Activated B cell treated with CpG ODN at 0.5 μM for 24 hours (primary cell): Measurements from ENCODE around the gene CDT1. TPM values are rescaled to one million over a fixed set of nuclear protein-coding genes. Genes with fewer than 3 reads are reported as not detected.

ENCODE experiments used
- ATAC-seq: fragments of 200-7000 bp; cut with Tn5 transposase; one replicate; pipeline ENCODE4 v1.10.0; 2021; ENCODE audit warnings: low read depth, mild to moderate bottlenecking, moderate library complexity
- CTCF ChIA-PET: fragments of 350-600 bp; sonication (Branson Sonifier 250); formaldehyde crosslinking; loops from one replicate; lab custom pipeline; 2021; ENCODE audit warnings: antibody characterized with exemption; lab: Charles Lee
- POLR2A ChIA-PET: fragments of 350-600 bp; sonication (Branson Sonifier 250); formaldehyde crosslinking; loops from one replicate; lab custom pipeline; 2021; ENCODE audit warnings: antibody characterized with exemption; lab: Charles Lee
- DNase-seq: peaks from one replicate; pipeline ENCODE4 v3.0.0; 2022
- H3K27ac Mint-ChIP-seq: one replicate; pipeline ENCODE4 v1.8.0; 2020; ENCODE audit warnings: mixed read lengths
- H3K27me3 Mint-ChIP-seq: one replicate; pipeline ENCODE4 v1.8.0; 2021; ENCODE audit warnings: mixed read lengths
- H3K36me3 Mint-ChIP-seq: one replicate; pipeline ENCODE4 v1.8.0; 2021; ENCODE audit warnings: low read depth, mixed read lengths
- H3K4me1 Mint-ChIP-seq: one replicate; pipeline ENCODE4 v1.8.0; 2021; ENCODE audit warnings: mixed read lengths
- H3K4me3 Mint-ChIP-seq: one replicate; pipeline ENCODE4 v1.8.0; 2020; ENCODE audit warnings: mild to moderate bottlenecking, mixed read lengths
- H3K9me3 Mint-ChIP-seq: one replicate; pipeline ENCODE4 v1.8.0; 2020; ENCODE audit warnings: mixed read lengths
- intact Hi-C: fragments of 100-400 bp; cut with micrococcal nuclease; formaldehyde crosslinking; loops from one replicate; pipeline ENCODE4 v1.15.1; 2024
- total RNA-seq: library from RNA; stranded (reverse); gene quantifications from 2 replicates; pipeline ENCODE4 v1.2.3, GENCODE V29; 2022
- TF ChIP-seq, protein P1 (sequence below): fragments of 200-600 bp; IDR thresholded peaks from one replicate; pipeline ENCODE4 v1.8.0; 2022; ENCODE audit warnings: antibody characterized with exemption, mild to moderate bottlenecking

The CDT1 gene
- total RNA-seq, 1 donor from 2014 or later = 4.3 TPM

DNA sequence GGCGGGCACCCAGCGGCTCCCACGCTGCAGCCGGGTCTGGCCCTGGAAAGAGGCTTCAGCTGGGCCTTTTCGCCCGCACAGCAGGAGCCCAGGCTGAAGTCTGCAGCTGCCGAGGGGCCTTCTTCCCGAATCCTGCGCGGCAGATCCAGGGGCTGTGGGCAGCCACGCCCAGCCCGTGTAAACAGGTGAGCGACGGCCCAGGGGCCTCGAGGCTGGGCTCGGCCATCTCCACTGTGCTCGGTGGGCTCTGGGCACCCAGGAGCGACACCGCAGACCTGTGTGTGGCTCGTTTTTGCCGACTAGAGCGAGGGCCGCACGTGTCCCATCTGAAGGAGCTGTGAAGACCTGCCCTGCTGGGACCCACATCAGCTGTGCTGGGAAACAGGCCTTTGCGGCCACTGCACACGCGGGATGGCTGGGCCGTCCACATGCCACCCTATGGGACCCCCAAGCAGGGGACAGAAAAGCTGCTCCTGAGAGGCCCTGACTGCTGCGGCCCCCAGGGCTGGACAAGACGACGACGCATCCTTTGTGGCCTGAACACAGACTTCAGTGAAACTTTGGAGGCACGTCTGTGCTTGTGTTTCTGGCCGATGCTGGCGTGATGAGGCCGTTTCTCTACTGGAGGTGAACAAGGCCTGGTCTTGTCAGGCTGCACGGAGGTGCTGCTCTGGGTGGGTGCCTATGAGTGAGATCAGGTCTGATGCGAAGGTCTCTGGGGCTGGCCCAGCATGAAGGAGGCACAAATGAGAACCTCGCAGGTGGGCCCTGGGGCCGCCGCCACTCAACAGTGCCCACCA, 13.3 kb downstream of the CDT1 start:
- intact Hi-C loops = loop anchor here (1.0 to 10.0 kb wide), 5 partner anchors 40 to 688 kb away; partner anchors contain the start of genes SPG7 and TRAPPC2L
- ChIA-PET POLR2A (no interaction called here), CTCF (interaction anchor here (2.5 to 3.9 kb wide), 2 partner anchors 40 to 350 kb away, joined by 10 to 11 read pairs; partner anchors contain the start of genes GALNS and TRAPPC2L)
- Mint-ChIP-seq H3K36me3 (no peaks in the 10 kb centered on the region), H3K27ac (no peak overlapping the region), H3K27me3 (no peaks in the 10 kb centered on the region), H3K9me3 (no peaks in the 10 kb centered on the region), H3K4me3 (no peak overlapping the region), H3K4me1 (peaks cover 4% of the 10 kb centered on the region)
- ATAC-seq = no peak
- TF ChIP-seq, protein P1, sequence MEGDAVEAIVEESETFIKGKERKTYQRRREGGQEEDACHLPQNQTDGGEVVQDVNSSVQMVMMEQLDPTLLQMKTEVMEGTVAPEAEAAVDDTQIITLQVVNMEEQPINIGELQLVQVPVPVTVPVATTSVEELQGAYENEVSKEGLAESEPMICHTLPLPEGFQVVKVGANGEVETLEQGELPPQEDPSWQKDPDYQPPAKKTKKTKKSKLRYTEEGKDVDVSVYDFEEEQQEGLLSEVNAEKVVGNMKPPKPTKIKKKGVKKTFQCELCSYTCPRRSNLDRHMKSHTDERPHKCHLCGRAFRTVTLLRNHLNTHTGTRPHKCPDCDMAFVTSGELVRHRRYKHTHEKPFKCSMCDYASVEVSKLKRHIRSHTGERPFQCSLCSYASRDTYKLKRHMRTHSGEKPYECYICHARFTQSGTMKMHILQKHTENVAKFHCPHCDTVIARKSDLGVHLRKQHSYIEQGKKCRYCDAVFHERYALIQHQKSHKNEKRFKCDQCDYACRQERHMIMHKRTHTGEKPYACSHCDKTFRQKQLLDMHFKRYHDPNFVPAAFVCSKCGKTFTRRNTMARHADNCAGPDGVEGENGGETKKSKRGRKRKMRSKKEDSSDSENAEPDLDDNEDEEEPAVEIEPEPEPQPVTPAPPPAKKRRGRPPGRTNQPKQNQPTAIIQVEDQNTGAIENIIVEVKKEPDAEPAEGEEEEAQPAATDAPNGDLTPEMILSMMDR = no peak
- no peak for DNase-seq

DNA sequence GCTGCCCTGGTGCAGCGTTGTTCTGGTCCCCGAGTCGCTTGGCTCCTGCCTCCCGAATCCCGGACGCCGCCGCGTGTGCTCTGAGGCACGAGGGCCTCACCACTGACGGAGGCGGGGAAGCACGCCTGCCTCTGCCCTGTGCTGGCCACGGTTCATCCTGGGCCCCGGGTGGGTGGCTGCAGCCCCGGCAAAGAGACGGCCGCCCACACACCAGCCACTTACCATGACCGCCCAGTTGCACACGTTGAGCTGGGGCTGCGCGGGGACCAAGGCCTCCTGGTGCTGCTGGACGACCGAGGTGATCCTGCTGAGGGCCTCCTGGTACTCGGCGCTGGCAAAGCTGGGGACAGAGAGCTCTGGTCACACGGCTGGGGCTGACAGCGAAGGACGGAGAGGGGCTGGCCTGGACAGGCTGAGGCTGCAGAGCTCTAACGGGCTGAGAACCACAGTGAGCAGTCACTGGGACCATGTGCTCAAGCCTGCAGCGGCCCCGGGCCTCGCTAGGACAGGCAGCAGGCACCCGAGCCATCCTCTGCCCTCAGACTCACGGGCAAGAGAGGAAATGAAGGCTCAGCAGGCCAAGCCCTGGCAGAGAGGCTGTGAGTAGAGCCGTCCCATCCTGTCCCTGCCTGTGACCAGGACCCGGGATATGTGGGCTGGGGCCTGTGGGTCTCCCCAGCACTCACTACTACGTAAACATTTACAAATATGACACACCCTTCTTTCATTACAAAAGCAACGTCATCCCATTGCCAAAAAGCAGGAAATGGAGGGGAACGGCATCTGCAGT, 14.4 kb downstream of the CDT1 start:
- DNase-seq (no peak), ATAC-seq (no peak)
- ChIA-PET POLR2A (no interaction called here), CTCF (interaction anchor here (3.9 kb wide), 1 partner anchor 39 kb away, joined by 11 read pairs; the partner anchor contains the start of genes GALNS and TRAPPC2L)
- H3K27ac Mint-ChIP-seq = no peak overlapping the region
- H3K36me3 Mint-ChIP-seq = peaks cover 4% of the 10 kb centered on the region
- H3K4me3 Mint-ChIP-seq = no peak overlapping the region
- TF ChIP-seq, protein P1 = no peak
- intact Hi-C loops = loop anchor here (2.0 to 10.0 kb wide), 2 partner anchors 123 to 687 kb away; partner anchors contain the start of gene SPG7
- no peaks in the 10 kb centered on the region for H3K27me3 Mint-ChIP-seq
- no peaks in the 10 kb centered on the region for H3K9me3 Mint-ChIP-seq
- no peaks in the 10 kb centered on the region for H3K4me1 Mint-ChIP-seq

DNA sequence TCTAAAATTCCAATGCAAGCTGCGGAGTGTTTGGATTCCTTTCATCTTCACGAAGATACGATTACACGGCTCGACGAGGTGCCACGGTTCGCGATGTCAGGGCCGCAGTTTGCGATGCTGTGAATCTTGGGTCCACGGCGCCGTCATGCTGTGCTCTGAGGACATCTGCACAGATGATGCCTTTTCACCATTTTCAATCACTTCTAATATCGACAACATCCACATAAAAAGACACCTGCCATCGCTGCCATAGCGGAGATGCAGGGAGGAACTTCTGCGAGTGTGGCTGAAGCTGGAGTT, 14.9 kb downstream of the CDT1 start:
- ATAC-seq = no peak

DNA sequence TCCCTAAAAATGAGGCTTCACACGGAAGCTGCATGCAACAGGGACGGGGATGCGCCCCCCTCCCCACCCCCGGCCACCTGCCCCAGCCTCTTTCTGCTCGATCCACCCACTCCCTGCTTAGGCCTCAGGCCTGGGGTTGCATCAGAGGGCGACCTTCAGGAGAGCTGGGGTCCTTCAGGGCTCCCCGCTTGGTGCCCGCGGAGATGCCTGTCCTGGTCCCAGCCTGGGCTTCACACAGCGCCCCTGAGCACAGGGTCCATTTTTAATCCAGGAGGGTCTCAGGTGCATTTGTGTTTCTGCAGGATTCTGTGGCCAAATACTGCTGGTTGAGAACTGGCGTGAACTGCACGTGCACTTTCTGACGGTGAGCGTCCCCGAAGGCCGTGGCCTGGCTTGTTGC, 15.5 kb downstream of the CDT1 start:
- H3K27ac Mint-ChIP-seq = no peak overlapping the region
- no peak for DNase-seq
- no peak for ATAC-seq
- TF ChIP-seq, protein P1 = no peak
- no peaks in the 10 kb centered on the region for H3K9me3 Mint-ChIP-seq
- H3K36me3 Mint-ChIP-seq = peaks cover 7% of the 10 kb centered on the region
- POLR2A ChIA-PET = no interaction called here
- no peaks in the 10 kb centered on the region for H3K4me1 Mint-ChIP-seq
- no peak overlapping the region for H3K4me3 Mint-ChIP-seq
- H3K27me3 Mint-ChIP-seq = no peaks in the 10 kb centered on the region
- intact Hi-C loops = loop anchor here (10.0 kb wide), 1 partner anchor 686 kb away; the partner anchor contains the start of gene SPG7
- CTCF ChIA-PET = interaction anchor here (3.9 kb wide), 1 partner anchor 38 kb away, joined by 11 read pairs; the partner anchor contains the start of genes GALNS and TRAPPC2L

More for the DNA sequence above, 14.9 kb downstream of the CDT1 start:
- H3K36me3 Mint-ChIP-seq = peaks cover 4% of the 10 kb centered on the region
- TF ChIP-seq, protein P1 = no peak
- intact Hi-C loops = loop anchor here (10.0 kb wide), 1 partner anchor 686 kb away; the partner anchor contains the start of gene SPG7
- ChIA-PET POLR2A (no interaction called here), CTCF (interaction anchor here (3.9 kb wide), 1 partner anchor 39 kb away, joined by 11 read pairs; the partner anchor contains the start of genes GALNS and TRAPPC2L)
- no peaks in the 10 kb centered on the region for H3K4me1 Mint-ChIP-seq
- H3K9me3 Mint-ChIP-seq = no peaks in the 10 kb centered on the region
- no peaks in the 10 kb centered on the region for H3K27me3 Mint-ChIP-seq
- H3K27ac Mint-ChIP-seq = no peak overlapping the region
- no peak overlapping the region for H3K4me3 Mint-ChIP-seq
- no peak for DNase-seq
